Measurements from ENCODE around the gene SMIM43.
A peak's percentile ranks its signal among the peaks of the same experiment; 100 is the strongest.

Gene SMIM43

DNA sequence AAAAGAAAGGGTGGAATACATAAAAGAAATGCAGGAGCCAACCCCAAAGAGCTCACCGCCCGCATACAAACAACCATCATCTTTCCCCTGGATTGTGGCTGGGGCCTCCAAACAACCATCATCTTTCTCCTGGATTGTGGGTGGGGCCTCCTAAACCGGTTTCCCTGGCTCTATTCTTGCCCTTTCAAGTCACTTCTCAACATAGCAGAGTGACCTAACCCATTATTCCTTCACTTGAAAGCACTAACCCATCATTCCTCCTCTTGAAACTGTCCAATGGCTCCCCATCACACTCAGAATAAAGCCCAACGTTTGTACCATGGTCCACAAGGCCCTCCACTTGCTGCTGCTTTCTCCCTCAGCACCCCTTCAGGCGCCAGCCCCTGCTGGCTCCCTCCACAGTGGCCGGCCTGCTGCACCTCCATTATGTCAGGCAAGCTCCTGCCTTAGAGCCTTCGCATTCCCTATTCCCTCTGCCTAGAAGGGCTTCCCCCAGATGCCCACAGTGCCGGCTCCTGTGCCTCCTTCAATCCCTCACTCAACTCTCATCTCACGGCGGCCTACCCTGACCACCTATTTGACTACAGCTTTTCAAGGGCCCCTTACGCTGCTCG is 24.1 kb downstream of the SMIM43 start:
- no CpG with 5 or more reads among the region's 12 CpGs for WGBS (ENCODE audit: extremely low coverage, insufficient coverage, low lambda C conversion rate)
- Histone ChIP-seq H3K36me3 (ENCODE audit: control insufficient read depth, insufficient read depth, low read length) (no peaks in the 10 kb centered on the region), H3K4ac (ENCODE audit: low read depth, low read length) (no peak overlapping the region), H3K27me3 (ENCODE audit: insufficient read depth, low read length, poor library complexity) (no peaks in the 10 kb centered on the region), H3K9ac (ENCODE audit: low read length) (no peak overlapping the region), H3K23ac (ENCODE audit: low read length) (no peak overlapping the region), H3K4me3 (ENCODE audit: low read length) (no peak overlapping the region), H3K56ac (ENCODE audit: low read length) (no peak overlapping the region), H3K27ac (ENCODE audit: low read depth, low read length) (no peak overlapping the region), H3K18ac (ENCODE audit: low read length) (no peak overlapping the region), H2BK5ac (ENCODE audit: low read length) (no peak overlapping the region), H3K4me1 (ENCODE audit: control insufficient read depth, low read depth, low read length) (no peaks in the 10 kb centered on the region), H2AK5ac (ENCODE audit: low read length) (no peak overlapping the region), H4K8ac (ENCODE audit: low read depth, low read length) (no peak overlapping the region), H3K79me1 (ENCODE audit: low read length) (no peaks in the 10 kb centered on the region), H4K5ac (ENCODE audit: low read length) (no peak overlapping the region), H2BK120ac (ENCODE audit: low read depth, low read length) (no peak overlapping the region), H3K79me2 (ENCODE audit: control insufficient read depth, insufficient read depth, low read length) (no peaks in the 10 kb centered on the region), H3K4me2 (ENCODE audit: low read length) (no peak overlapping the region), H2BK15ac (replicated peaks; ENCODE audit: low read depth) (no peak overlapping the region)
- DNase-seq = peak; percentile 42

DNA sequence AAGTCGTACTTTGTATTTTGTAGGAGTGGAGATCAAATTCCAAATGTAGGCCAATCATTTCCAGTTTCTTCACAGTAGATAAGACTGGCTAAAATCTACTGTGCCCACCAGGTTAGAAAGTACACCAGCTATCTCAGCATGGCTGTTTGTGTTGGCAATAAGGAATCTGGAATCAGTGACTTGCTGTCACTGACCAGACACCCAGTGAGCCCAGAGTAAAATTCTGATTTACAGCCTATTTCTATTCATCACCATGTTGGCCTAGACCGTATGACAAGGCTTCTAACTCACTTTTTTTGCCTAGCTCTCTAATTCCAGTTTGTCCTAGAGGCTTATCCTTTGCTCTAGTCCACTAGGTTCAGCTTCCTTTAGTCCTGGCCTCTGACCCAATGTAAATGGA is 25.4 kb downstream of the SMIM43 start:
- no CpG with 5 or more reads among the region's 2 CpGs for WGBS (ENCODE audit: extremely low coverage, insufficient coverage, low lambda C conversion rate)
- Histone ChIP-seq H3K9ac (ENCODE audit: low read length) (no peak overlapping the region), H3K4me2 (ENCODE audit: low read length) (no peak overlapping the region), H3K4ac (ENCODE audit: low read depth, low read length) (no peak overlapping the region), H2AK5ac (ENCODE audit: low read length) (no peak overlapping the region), H3K56ac (ENCODE audit: low read length) (no peak overlapping the region), H3K27ac (ENCODE audit: low read depth, low read length) (no peak overlapping the region), H4K5ac (ENCODE audit: low read length) (no peak overlapping the region), H3K36me3 (ENCODE audit: control insufficient read depth, insufficient read depth, low read length) (no peaks in the 10 kb centered on the region), H3K79me2 (ENCODE audit: control insufficient read depth, insufficient read depth, low read length) (no peaks in the 10 kb centered on the region), H3K79me1 (ENCODE audit: low read length) (no peaks in the 10 kb centered on the region), H2BK15ac (replicated peaks; ENCODE audit: low read depth) (no peak overlapping the region), H4K8ac (ENCODE audit: low read depth, low read length) (no peak overlapping the region), H3K27me3 (ENCODE audit: insufficient read depth, low read length, poor library complexity) (no peaks in the 10 kb centered on the region), H3K4me1 (ENCODE audit: control insufficient read depth, low read depth, low read length) (no peaks in the 10 kb centered on the region), H3K18ac (ENCODE audit: low read length) (no peak overlapping the region), H2BK120ac (ENCODE audit: low read depth, low read length) (no peak overlapping the region), H3K23ac (ENCODE audit: low read length) (no peak overlapping the region), H3K4me3 (ENCODE audit: low read length) (no peak overlapping the region), H2BK5ac (ENCODE audit: low read length) (no peak overlapping the region)
- DNase-seq = no peak

DNA sequence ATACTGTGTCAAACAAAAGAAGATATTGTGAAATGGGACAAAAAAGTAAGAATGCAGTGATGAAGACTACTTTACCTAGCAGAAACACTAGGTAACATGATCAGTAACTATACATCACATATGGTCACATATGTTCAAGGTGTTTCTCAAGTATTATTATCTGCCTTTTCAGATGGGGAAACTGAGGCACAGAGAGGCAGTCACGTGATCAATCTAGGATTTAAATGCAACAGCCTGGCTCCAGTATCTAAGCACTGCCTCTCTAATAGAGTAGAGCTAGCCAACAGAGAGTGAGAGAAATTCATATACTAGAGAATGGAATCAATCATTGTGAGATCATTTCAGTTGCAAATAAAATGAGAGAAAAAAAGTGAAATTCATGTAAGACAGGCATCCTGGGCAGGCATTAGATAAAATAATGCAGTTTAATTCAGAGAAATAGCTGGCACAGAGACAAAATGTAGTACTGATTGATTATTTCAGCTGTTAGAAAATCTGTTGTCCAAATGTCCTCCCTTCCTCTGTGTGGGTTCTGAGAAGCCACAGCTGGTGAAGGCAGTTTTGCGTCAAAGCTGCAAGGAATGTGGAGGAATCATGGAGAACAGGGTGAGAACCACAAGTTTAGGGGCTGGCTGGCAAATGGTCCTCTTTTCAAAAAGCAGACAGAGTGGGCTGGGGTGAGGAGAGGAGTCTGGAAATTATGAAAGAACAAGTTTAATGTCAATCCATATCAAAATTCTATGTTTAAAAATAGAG is 26.0 kb downstream of the SMIM43 start:
- H3K79me1 ChIP-seq (ENCODE audit: low read length) = no peaks in the 10 kb centered on the region
- H3K27me3 ChIP-seq (ENCODE audit: insufficient read depth, low read length, poor library complexity) = no peaks in the 10 kb centered on the region
- no peak overlapping the region for H3K4me2 ChIP-seq (ENCODE audit: low read length)
- no peak overlapping the region for H3K18ac ChIP-seq (ENCODE audit: low read length)
- no CpG with 5 or more reads among the region's 2 CpGs for WGBS (ENCODE audit: extremely low coverage, insufficient coverage, low lambda C conversion rate)
- H3K36me3 ChIP-seq (ENCODE audit: control insufficient read depth, insufficient read depth, low read length) = no peaks in the 10 kb centered on the region
- no peak overlapping the region for H3K23ac ChIP-seq (ENCODE audit: low read length)
- H2BK15ac ChIP-seq (replicated peaks; ENCODE audit: low read depth) = no peak overlapping the region
- no peaks in the 10 kb centered on the region for H3K4me1 ChIP-seq (ENCODE audit: control insufficient read depth, low read depth, low read length)
- H2BK120ac ChIP-seq (ENCODE audit: low read depth, low read length) = no peak overlapping the region
- H4K5ac ChIP-seq (ENCODE audit: low read length) = no peak overlapping the region
- no peak overlapping the region for H3K9ac ChIP-seq (ENCODE audit: low read length)
- no peak overlapping the region for H3K27ac ChIP-seq (ENCODE audit: low read depth, low read length)
- no peak overlapping the region for H2BK5ac ChIP-seq (ENCODE audit: low read length)
- no peak overlapping the region for H3K4ac ChIP-seq (ENCODE audit: low read depth, low read length)
- no peak overlapping the region for H2AK5ac ChIP-seq (ENCODE audit: low read length)
- H4K8ac ChIP-seq (ENCODE audit: low read depth, low read length) = no peak overlapping the region
- H3K4me3 ChIP-seq (ENCODE audit: low read length) = no peak overlapping the region
- DNase-seq = no peak
- no peaks in the 10 kb centered on the region for H3K79me2 ChIP-seq (ENCODE audit: control insufficient read depth, insufficient read depth, low read length)
- no peak overlapping the region for H3K56ac ChIP-seq (ENCODE audit: low read length)

DNA sequence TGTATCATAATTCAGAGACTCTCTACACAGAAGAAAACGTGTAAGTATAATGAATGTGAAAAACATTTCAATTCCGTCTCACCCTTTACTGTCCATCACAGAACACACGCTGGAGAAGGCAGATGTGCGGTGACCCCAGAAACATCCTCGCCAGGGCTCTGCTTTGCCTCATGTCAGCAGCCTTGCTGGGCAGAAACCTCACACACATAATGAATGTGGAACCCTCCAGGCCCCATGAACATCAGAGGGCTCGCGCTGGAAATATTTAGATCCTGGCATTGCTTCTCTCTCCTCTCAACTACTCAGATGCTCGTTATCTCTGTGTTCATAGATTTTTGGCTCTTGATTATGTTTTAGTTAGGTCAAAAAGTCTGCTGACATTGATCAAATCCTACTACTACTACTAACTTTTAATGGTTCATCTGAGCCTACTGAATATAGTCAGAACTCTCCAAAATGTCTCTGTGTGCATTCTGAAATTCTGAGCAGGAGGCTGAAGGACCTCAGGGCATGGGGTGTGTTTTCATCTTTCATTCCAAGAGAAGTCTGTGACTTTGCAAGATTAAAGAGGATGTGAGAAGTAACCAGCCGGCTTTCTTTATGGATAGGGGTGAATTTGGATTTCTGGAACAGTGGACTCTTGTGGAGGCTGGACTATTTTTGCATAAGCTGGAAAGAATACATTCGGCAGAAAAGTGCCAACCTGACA is 27.0 kb downstream of the SMIM43 start:
- Histone ChIP-seq H2BK15ac (replicated peaks; ENCODE audit: low read depth) (no peak overlapping the region), H3K4me1 (ENCODE audit: control insufficient read depth, low read depth, low read length) (no peaks in the 10 kb centered on the region), H3K4me2 (ENCODE audit: low read length) (no peak overlapping the region), H3K9ac (ENCODE audit: low read length) (no peak overlapping the region), H3K18ac (ENCODE audit: low read length) (no peak overlapping the region), H3K56ac (ENCODE audit: low read length) (no peak overlapping the region), H3K79me1 (ENCODE audit: low read length) (no peaks in the 10 kb centered on the region), H3K27me3 (ENCODE audit: insufficient read depth, low read length, poor library complexity) (no peaks in the 10 kb centered on the region), H2BK120ac (ENCODE audit: low read depth, low read length) (no peak overlapping the region), H3K79me2 (ENCODE audit: control insufficient read depth, insufficient read depth, low read length) (no peaks in the 10 kb centered on the region), H3K27ac (ENCODE audit: low read depth, low read length) (no peak overlapping the region), H4K5ac (ENCODE audit: low read length) (no peak overlapping the region), H3K36me3 (ENCODE audit: control insufficient read depth, insufficient read depth, low read length) (no peaks in the 10 kb centered on the region), H4K8ac (ENCODE audit: low read depth, low read length) (no peak overlapping the region), H3K23ac (ENCODE audit: low read length) (no peak overlapping the region), H3K4me3 (ENCODE audit: low read length) (no peak overlapping the region), H2AK5ac (ENCODE audit: low read length) (no peak overlapping the region), H3K4ac (ENCODE audit: low read depth, low read length) (no peak overlapping the region), H2BK5ac (ENCODE audit: low read length) (no peak overlapping the region)
- WGBS (ENCODE audit: extremely low coverage, insufficient coverage, low lambda C conversion rate) = no CpG with 5 or more reads among the region's 10 CpGs
- DNase-seq = no peak

DNA sequence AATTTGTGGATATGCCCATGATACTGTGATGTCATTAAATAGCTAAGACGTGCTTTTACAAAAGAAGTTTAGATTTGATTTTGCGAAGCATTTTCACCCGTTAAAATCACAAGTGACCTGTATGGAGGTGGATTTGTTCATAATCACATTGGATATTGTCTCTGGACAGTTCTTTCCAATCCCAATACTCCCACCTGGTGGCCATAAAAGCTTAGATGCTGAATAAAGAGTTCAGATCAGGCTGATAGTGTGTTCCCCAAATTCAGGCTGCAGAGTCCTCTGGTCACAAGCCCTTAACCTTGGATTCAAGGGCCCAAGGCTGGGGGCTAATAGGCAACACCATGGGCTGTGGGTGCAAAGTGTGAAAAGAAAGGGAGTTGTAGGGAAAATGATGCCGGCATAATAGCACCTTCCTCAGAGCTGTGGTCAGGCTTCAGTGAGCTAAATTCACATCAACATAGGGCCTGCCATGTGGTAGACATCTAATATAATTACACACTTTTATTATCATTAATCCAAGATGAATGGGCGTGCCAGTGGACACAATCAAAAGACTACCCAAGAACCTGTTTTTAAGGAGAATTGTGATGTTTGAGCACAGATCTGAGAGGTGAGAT is 28.1 kb downstream of the SMIM43 start:
- Histone ChIP-seq H3K56ac (ENCODE audit: low read length) (no peak overlapping the region), H3K23ac (ENCODE audit: low read length) (no peak overlapping the region), H4K8ac (ENCODE audit: low read depth, low read length) (no peak overlapping the region), H3K9ac (ENCODE audit: low read length) (no peak overlapping the region), H3K79me2 (ENCODE audit: control insufficient read depth, insufficient read depth, low read length) (no peaks in the 10 kb centered on the region), H2AK5ac (ENCODE audit: low read length) (no peak overlapping the region), H3K18ac (ENCODE audit: low read length) (no peak overlapping the region), H3K4ac (ENCODE audit: low read depth, low read length) (no peak overlapping the region), H2BK5ac (ENCODE audit: low read length) (no peak overlapping the region), H4K5ac (ENCODE audit: low read length) (no peak overlapping the region), H3K27me3 (ENCODE audit: insufficient read depth, low read length, poor library complexity) (no peaks in the 10 kb centered on the region), H3K4me2 (ENCODE audit: low read length) (no peak overlapping the region), H2BK15ac (replicated peaks; ENCODE audit: low read depth) (no peak overlapping the region), H3K36me3 (ENCODE audit: control insufficient read depth, insufficient read depth, low read length) (no peaks in the 10 kb centered on the region), H3K4me1 (ENCODE audit: control insufficient read depth, low read depth, low read length) (no peaks in the 10 kb centered on the region), H3K79me1 (ENCODE audit: low read length) (no peaks in the 10 kb centered on the region), H3K4me3 (ENCODE audit: low read length) (no peak overlapping the region), H2BK120ac (ENCODE audit: low read depth, low read length) (no peak overlapping the region), H3K27ac (ENCODE audit: low read depth, low read length) (no peak overlapping the region)
- no CpG with 5 or more reads among the region's 5 CpGs for WGBS (ENCODE audit: extremely low coverage, insufficient coverage, low lambda C conversion rate)
- peak; percentile 50 for DNase-seq

Data from mesendoderm (in vitro differentiated cells).